ENCODE data around the gene UBTD1. TPM values are rescaled to one million over a fixed set of nuclear protein-coding genes. Genes with fewer than 3 reads are reported as not detected.

Gene UBTD1
- total RNA-seq, 1 donor from 2014 or later: 37.7 TPM

- TF ChIP-seq, protein P1, sequence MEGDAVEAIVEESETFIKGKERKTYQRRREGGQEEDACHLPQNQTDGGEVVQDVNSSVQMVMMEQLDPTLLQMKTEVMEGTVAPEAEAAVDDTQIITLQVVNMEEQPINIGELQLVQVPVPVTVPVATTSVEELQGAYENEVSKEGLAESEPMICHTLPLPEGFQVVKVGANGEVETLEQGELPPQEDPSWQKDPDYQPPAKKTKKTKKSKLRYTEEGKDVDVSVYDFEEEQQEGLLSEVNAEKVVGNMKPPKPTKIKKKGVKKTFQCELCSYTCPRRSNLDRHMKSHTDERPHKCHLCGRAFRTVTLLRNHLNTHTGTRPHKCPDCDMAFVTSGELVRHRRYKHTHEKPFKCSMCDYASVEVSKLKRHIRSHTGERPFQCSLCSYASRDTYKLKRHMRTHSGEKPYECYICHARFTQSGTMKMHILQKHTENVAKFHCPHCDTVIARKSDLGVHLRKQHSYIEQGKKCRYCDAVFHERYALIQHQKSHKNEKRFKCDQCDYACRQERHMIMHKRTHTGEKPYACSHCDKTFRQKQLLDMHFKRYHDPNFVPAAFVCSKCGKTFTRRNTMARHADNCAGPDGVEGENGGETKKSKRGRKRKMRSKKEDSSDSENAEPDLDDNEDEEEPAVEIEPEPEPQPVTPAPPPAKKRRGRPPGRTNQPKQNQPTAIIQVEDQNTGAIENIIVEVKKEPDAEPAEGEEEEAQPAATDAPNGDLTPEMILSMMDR (IDR thresholded peaks at IDR 0.05): no peak
- H3K4me1 ChIP-seq: peaks cover 32% of the 10 kb centered on the region
- DNase-seq: no peak
- intact Hi-C loops (cut with DNase I): no loop called here
- H3K36me3 ChIP-seq: peaks cover 93% of the 10 kb centered on the region
- no peak for ATAC-seq
- H3K27ac ChIP-seq: peak overlapping the region; percentile 31
- H3K4me3 ChIP-seq: no peak overlapping the region
- H3K9me3 ChIP-seq: no peaks in the 10 kb centered on the region
- no peaks in the 10 kb centered on the region for H3K27me3 ChIP-seq (ENCODE audit: low read depth)
These were observed 42.6 kb upstream of the UBTD1 start for GRCh38 chr10:97456034-97456685.

- H3K4me3 ChIP-seq: no peak overlapping the region
- H3K27ac ChIP-seq: no peak overlapping the region
- intact Hi-C loops (cut with DNase I): no loop called here
- no peak for DNase-seq
- peaks cover 27% of the 10 kb centered on the region for H3K4me1 ChIP-seq
- H3K9me3 ChIP-seq: no peaks in the 10 kb centered on the region
- TF ChIP-seq, protein P1 (IDR thresholded peaks at IDR 0.05): no peak
- peaks cover 95% of the 10 kb centered on the region for H3K36me3 ChIP-seq
- no peak for ATAC-seq
- H3K27me3 ChIP-seq (ENCODE audit: low read depth): no peaks in the 10 kb centered on the region
These were observed 42.0 kb upstream of the UBTD1 start for GRCh38 chr10:97456686-97457065.

DNA sequence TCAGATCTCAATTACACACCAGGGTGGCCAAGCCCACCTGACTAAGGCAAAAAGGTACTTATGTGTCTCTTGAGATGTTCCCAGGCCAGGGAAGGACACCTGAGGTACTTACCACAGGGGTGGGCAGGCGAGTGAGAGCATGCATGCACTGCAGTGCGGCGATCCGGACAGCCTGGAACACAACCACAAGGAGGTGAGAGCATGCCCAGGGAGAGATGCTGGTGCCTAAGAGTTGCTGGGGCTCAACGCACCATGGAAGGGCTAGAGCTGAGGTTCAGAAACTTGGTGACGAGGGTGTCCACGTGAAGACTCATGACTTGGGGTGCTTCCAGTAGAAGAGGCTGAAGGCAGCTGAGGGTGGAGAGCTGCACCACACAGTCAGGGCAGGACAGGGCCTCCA lies 39.6 kb upstream of the UBTD1 start:
- TF ChIP-seq, protein P1 (IDR thresholded peaks at IDR 0.05): no peak
- no peak for ATAC-seq
- Histone ChIP-seq H3K4me1 (peaks cover 26% of the 10 kb centered on the region), H3K36me3 (peaks cover 96% of the 10 kb centered on the region), H3K9me3 (no peaks in the 10 kb centered on the region), H3K27me3 (ENCODE audit: low read depth) (no peaks in the 10 kb centered on the region), H3K27ac (no peak overlapping the region), H3K4me3 (no peak overlapping the region)
- intact Hi-C loops (cut with DNase I): no loop called here
- DNase-seq: no peak

GRCh38 chr10:97459933-97460332 lies 38.8 kb upstream of the UBTD1 start:
- no peak for ATAC-seq
- Histone ChIP-seq H3K9me3 (no peaks in the 10 kb centered on the region), H3K4me1 (peaks cover 26% of the 10 kb centered on the region), H3K4me3 (no peak overlapping the region), H3K36me3 (peaks cover 100% of the 10 kb centered on the region), H3K27ac (no peak overlapping the region), H3K27me3 (ENCODE audit: low read depth) (no peaks in the 10 kb centered on the region)
- no peak for DNase-seq
- TF ChIP-seq, protein P1 (IDR thresholded peaks at IDR 0.05): no peak
- intact Hi-C loops (cut with DNase I): loop anchor here (10.0 kb wide), 1 partner anchor 95 kb away; no protein-coding TSS in a partner anchor

DNA sequence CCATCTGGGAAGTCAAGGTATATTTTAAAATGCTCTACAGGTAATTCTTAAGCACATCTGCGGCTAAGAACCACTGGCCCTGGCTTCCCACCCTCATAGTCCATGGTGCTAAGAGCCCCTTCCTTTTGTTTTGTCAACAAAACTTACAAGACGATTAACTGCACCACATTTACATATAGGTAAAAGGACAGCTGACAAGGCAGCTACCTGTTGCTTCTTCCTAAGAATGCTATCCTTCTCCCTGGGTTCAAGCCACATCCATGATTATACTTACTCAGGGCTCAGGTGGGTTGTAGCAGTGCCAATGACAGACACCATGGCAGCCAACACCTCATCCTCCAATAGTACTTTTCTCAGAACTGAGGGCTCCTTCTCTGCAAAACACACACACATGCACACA lies 36.4 kb upstream of the UBTD1 start:
- intact Hi-C loops (cut with DNase I): loop anchor here (10.0 kb wide), 1 partner anchor 92 kb away; no protein-coding TSS in a partner anchor
- peaks cover 100% of the 10 kb centered on the region for H3K36me3 ChIP-seq
- TF ChIP-seq, protein P1 (IDR thresholded peaks at IDR 0.05): no peak

More for the DNA sequence above, 36.4 kb upstream of the UBTD1 start:
- no peak for DNase-seq
- peaks cover 23% of the 10 kb centered on the region for H3K4me1 ChIP-seq
- H3K4me3 ChIP-seq: no peak overlapping the region
- no peaks in the 10 kb centered on the region for H3K27me3 ChIP-seq (ENCODE audit: low read depth)
- no peaks in the 10 kb centered on the region for H3K9me3 ChIP-seq
- H3K27ac ChIP-seq: no peak overlapping the region
- no peak for ATAC-seq
